ENCODE results near the gene ELMOD3.

Gene ELMOD3

GRCh38 chr2:85367180-85367579 is 12.6 kb downstream of the ELMOD3 start:
- no peak for DNase-seq (ENCODE audit: low read depth)
- no peak for TF ChIP-seq CTCF (conservative IDR thresholded peaks at IDR 0.05; ENCODE audit: low read depth, low read length)
- H3K4me3 ChIP-seq (ENCODE audit: low read length): no peak overlapping the region

GRCh38 chr2:85368921-85369320 is 14.4 kb downstream of the ELMOD3 start:
- no peak overlapping the region for H3K4me3 ChIP-seq (ENCODE audit: low read length)
- TF ChIP-seq CTCF (conservative IDR thresholded peaks at IDR 0.05; ENCODE audit: low read depth, low read length): no peak
- DNase-seq (ENCODE audit: low read depth): no peak

- no peak for TF ChIP-seq CTCF (conservative IDR thresholded peaks at IDR 0.05; ENCODE audit: low read depth, low read length)
- DNase-seq (ENCODE audit: low read depth): no peak
- no peak overlapping the region for H3K4me3 ChIP-seq (ENCODE audit: low read length)
Observed at GRCh38 chr2:85369500-85369899, 14.9 kb downstream of the ELMOD3 start.

GRCh38 chr2:85371045-85371444 is 16.5 kb downstream of the ELMOD3 start:
- DNase-seq (ENCODE audit: low read depth): no peak
- no peak overlapping the region for H3K4me3 ChIP-seq (ENCODE audit: low read length)
- no peak for TF ChIP-seq CTCF (conservative IDR thresholded peaks at IDR 0.05; ENCODE audit: low read depth, low read length)

- H3K4me3 ChIP-seq (ENCODE audit: low read length): no peak overlapping the region
- no peak for DNase-seq (ENCODE audit: low read depth)
- no peak for TF ChIP-seq CTCF (conservative IDR thresholded peaks at IDR 0.05; ENCODE audit: low read depth, low read length)
Observed at GRCh38 chr2:85376291-85377065, 21.9 kb downstream of the ELMOD3 start.

- no peak for DNase-seq (ENCODE audit: low read depth)
- no peak for TF ChIP-seq CTCF (conservative IDR thresholded peaks at IDR 0.05; ENCODE audit: low read depth, low read length)
- no peak overlapping the region for H3K4me3 ChIP-seq (ENCODE audit: low read length)
Observed at GRCh38 chr2:85377083-85377482, 22.5 kb downstream of the ELMOD3 start.

GRCh38 chr2:85378257-85378656 is 23.7 kb downstream of the ELMOD3 start:
- no peak overlapping the region for H3K4me3 ChIP-seq (ENCODE audit: low read length)
- no peak for TF ChIP-seq CTCF (conservative IDR thresholded peaks at IDR 0.05; ENCODE audit: low read depth, low read length)
- no peak for DNase-seq (ENCODE audit: low read depth)

All from retinal pigment epithelial cell (primary cell).